HG03460 (cell line): Measurements from ENCODE around the gene KRTAP10-2.
"Not testable (repeated sequence)": the region's sequence is repeated elsewhere in the genome, so short reads cannot be mapped to it uniquely, and the experiment has no call there.

Source experiments
- ATAC-seq: cut with Tn5 transposase; IDR thresholded peaks from one replicate; pipeline ENCODE4 v1.9.1; 2021; ENCODE audit not compliant: unreplicated experiment

The KRTAP10-2 gene

DNA sequence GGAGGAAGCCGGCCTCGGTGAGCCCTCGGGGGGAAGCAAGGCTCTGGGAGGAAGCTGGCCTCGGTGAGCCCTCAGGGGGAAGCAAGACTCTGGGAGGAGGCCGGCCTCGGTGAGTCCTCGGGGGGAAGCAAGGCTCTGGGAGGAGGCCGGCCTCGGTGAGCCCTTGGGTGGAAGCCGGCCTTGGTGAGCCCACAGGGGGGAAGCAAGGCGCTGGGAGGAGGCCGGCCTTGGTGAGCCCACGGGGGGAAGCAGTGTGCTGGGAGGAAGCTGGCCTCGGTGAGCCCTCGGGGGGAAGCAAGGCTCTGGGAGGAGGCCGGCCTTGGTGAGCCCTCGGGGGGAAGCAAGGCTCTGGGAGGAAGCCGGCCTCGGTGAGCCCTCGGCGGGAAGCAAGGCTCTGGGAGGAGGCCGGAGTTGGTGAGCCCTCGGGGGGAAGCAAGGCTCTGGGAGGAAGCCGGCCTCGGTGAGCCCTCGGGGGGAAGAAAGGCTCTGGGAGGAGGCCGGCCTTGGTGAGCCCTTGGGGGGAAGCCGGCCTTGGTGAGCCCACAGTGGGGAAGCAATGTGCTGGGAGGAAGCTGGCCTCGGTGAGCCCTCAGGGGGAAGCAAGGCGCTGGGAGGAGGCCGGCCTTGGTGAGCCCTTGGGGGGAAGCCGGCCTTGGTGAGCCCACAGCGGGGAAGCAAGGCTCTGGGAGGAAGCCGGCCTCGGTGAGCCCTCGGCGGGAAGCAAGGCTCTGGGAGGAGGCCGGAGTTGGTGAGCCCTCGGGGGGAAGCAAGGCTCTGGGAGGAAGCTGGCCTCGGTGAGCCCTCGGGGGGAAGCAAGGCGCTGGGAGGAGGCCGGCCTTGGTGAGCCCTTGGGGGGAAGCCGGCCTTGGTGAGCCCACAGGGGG is 48.1 kb downstream of the KRTAP10-2 start:
- not testable (repeated sequence) for ATAC-seq

GRCh38 chr21:44502171-44502958 is 48.9 kb downstream of the KRTAP10-2 start:
- no peak for ATAC-seq
